ENCODE results near the gene HRH2.

HRH2 gene

DNA sequence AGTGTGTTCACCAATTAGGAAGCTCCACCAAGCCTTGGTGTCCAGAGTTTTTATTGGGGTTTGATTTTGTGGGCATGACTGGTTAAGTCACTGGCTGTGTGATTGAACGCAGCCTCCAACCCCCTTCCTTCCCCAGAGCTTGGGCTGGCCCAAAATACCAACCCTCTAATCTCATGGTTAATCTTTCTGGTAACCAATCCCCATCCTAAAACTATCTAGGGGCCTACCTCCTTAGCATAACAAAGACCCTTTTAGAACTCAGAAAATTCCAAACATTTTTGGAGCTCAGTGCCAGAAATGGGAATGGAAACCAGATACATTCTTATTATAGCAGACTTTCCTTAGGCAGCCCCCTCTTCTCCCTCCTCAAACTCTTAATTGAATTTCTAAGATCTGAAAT lies 35.9 kb upstream of the HRH2 start:
- Histone ChIP-seq H3K9me3 (ENCODE audit: control insufficient read depth, insufficient read depth, low read length) (no peaks in the 10 kb centered on the region), H3K27ac (ENCODE audit: low read length) (no peak overlapping the region), H3K4me3 (ENCODE audit: low read length) (no peak overlapping the region), H3K36me3 (ENCODE audit: control insufficient read depth, insufficient read depth, low read length) (no peaks in the 10 kb centered on the region), H3K4me1 (ENCODE audit: control insufficient read depth, insufficient read depth, low read length) (0 out of 2 replicates have a peak, but pooled peaks cover 2% of the 10 kb centered on the region), H3K27me3 (ENCODE audit: control insufficient read depth, insufficient read depth, low read length) (no peaks in the 10 kb centered on the region)
- no CpG with 5 or more reads among the region's 1 CpG for WGBS (ENCODE audit: insufficient coverage, insufficient read length)
- no peak for DNase-seq (ENCODE audit: low read depth, low spot score)

DNA sequence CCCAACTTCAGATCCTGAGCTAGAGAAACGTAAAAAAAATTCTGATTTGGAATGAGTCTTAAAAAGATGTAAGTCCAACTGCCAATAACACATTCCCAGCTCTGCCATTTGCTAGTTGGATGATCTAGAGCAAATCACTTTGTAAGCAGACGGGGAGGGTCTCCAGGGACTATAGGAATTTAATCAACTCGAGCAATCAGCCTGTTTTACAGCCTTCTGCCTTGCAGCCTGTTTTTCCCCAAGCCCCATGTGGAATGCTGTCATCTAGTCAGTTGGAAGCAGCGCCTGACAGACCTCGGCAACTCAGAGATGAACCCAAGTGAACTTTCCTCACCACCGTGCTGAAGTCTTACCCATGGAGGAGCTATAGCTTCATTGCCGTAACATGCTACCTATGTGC lies 34.8 kb upstream of the HRH2 start:
- DNase-seq (ENCODE audit: low read depth, low spot score), result no peak
- no peaks in the 10 kb centered on the region for H3K9me3 ChIP-seq (ENCODE audit: control insufficient read depth, insufficient read depth, low read length)
- H3K36me3 ChIP-seq (ENCODE audit: control insufficient read depth, insufficient read depth, low read length), result no peaks in the 10 kb centered on the region
- no CpG with 5 or more reads among the region's 7 CpGs for WGBS (ENCODE audit: insufficient coverage, insufficient read length)
- H3K4me3 ChIP-seq (ENCODE audit: low read length), result no peak overlapping the region
- no peak overlapping the region for H3K27ac ChIP-seq (ENCODE audit: low read length)
- 0 out of 2 replicates have a peak, but pooled peaks cover 2% of the 10 kb centered on the region for H3K4me1 ChIP-seq (ENCODE audit: control insufficient read depth, insufficient read depth, low read length)
- no peaks in the 10 kb centered on the region for H3K27me3 ChIP-seq (ENCODE audit: control insufficient read depth, insufficient read depth, low read length)

DNA sequence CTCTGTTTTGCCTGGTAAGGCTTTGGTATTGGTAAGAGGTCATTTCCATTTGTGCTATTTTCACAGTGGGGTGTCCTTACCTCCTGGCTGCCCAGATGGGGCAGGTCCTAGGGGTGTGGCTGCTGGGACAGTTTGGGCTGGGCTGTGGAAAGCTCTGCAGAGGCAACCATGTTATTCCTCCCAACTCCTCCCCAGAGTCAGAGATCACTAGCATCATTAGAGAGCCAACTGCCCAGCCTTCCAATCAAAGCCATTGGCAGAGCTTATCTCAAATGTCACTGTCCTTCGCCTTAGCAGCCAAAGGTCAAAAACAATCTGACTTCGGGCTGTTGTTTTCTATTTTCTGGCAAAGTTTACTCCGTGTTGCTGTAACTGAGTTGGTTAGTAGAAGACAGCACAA lies 33.6 kb upstream of the HRH2 start:
- DNase-seq (ENCODE audit: low read depth, low spot score), result no peak
- H3K27ac ChIP-seq (ENCODE audit: low read length), result no peak overlapping the region
- no peaks in the 10 kb centered on the region for H3K9me3 ChIP-seq (ENCODE audit: control insufficient read depth, insufficient read depth, low read length)
- H3K4me1 ChIP-seq (ENCODE audit: control insufficient read depth, insufficient read depth, low read length), result 0 out of 2 replicates have a peak, but pooled peaks cover 2% of the 10 kb centered on the region
- no CpG with 5 or more reads among the region's 3 CpGs for WGBS (ENCODE audit: insufficient coverage, insufficient read length)
- H3K4me3 ChIP-seq (ENCODE audit: low read length), result no peak overlapping the region
- H3K27me3 ChIP-seq (ENCODE audit: control insufficient read depth, insufficient read depth, low read length), result no peaks in the 10 kb centered on the region
- H3K36me3 ChIP-seq (ENCODE audit: control insufficient read depth, insufficient read depth, low read length), result no peaks in the 10 kb centered on the region

DNA sequence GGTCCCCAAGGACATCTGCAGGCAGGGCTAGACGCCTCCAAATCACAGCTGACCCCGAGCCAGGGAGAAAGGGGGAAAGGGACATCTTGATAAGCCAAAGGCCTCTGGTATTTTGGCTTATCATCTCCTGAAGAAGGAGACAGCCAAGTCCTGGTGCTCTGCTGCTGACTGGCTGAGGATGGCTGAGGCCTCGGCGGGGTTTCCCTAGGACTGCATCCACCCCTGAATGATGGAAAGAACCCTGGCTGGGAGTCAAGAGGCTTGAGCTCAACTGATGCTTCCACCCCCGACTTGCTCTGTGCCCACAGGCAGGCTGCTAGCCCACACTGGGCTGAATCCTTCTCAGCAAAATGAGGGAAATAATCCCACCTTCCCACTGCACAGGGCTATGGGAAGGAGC lies 30.9 kb upstream of the HRH2 start:
- no peak overlapping the region for H3K27ac ChIP-seq (ENCODE audit: low read length)
- DNase-seq (ENCODE audit: low read depth, low spot score), result no peak
- no CpG with 5 or more reads among the region's 5 CpGs for WGBS (ENCODE audit: insufficient coverage, insufficient read length)
- 0 out of 2 replicates have a peak, but pooled peaks cover 2% of the 10 kb centered on the region for H3K4me1 ChIP-seq (ENCODE audit: control insufficient read depth, insufficient read depth, low read length)
- no peaks in the 10 kb centered on the region for H3K9me3 ChIP-seq (ENCODE audit: control insufficient read depth, insufficient read depth, low read length)
- no peaks in the 10 kb centered on the region for H3K27me3 ChIP-seq (ENCODE audit: control insufficient read depth, insufficient read depth, low read length)
- no peak overlapping the region for H3K4me3 ChIP-seq (ENCODE audit: low read length)
- H3K36me3 ChIP-seq (ENCODE audit: control insufficient read depth, insufficient read depth, low read length), result no peaks in the 10 kb centered on the region

DNA sequence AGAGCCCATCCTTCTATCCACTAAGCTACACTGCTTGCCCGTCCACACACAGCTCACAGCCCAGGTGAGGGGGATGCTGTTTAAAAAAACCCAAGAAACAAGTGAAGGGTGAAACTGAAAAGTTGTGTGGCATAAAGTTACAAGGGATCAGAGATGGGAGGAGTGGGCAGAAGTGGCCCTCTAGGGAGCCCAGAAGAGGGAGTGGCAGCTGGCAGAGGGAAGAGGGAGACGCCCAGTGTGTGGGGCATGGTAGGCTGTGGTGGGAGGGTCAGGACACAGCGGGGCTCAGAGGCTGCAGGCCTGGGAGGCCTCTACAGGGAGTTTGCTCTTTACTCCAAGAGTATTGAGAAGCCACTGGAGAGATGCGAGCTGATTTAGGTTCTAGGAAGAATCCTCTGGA lies 30.1 kb upstream of the HRH2 start:
- no peaks in the 10 kb centered on the region for H3K9me3 ChIP-seq (ENCODE audit: control insufficient read depth, insufficient read depth, low read length)
- WGBS (ENCODE audit: insufficient coverage, insufficient read length), result no CpG with 5 or more reads among the region's 4 CpGs
- no peak overlapping the region for H3K4me3 ChIP-seq (ENCODE audit: low read length)
- H3K36me3 ChIP-seq (ENCODE audit: control insufficient read depth, insufficient read depth, low read length), result no peaks in the 10 kb centered on the region
- no peaks in the 10 kb centered on the region for H3K27me3 ChIP-seq (ENCODE audit: control insufficient read depth, insufficient read depth, low read length)
- no peak for DNase-seq (ENCODE audit: low read depth, low spot score)
- 0 out of 2 replicates have a peak, but pooled peaks cover 2% of the 10 kb centered on the region for H3K4me1 ChIP-seq (ENCODE audit: control insufficient read depth, insufficient read depth, low read length)
- H3K27ac ChIP-seq (ENCODE audit: low read length), result no peak overlapping the region

DNA sequence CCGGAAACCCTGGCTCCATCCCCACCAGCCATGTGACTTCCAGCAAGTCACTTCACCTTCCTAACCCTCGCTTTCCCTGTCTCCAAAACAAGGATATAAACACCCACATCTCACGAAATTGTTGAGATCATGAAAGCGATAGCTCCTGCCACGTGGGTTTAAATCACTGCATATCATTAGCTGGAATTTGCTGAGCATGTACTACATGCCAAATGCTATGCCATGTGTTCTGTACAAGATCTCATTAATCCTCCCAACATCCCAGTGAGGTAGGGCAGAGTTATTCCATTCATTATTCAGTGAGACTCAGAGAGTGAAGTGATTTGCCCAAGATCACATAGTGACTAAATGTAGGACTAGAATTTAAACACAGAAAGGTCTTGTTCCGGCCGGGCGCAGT lies 29.2 kb upstream of the HRH2 start:
- Histone ChIP-seq H3K27me3 (ENCODE audit: control insufficient read depth, insufficient read depth, low read length) (no peaks in the 10 kb centered on the region), H3K9me3 (ENCODE audit: control insufficient read depth, insufficient read depth, low read length) (no peaks in the 10 kb centered on the region), H3K27ac (ENCODE audit: low read length) (no peak overlapping the region), H3K36me3 (ENCODE audit: control insufficient read depth, insufficient read depth, low read length) (no peaks in the 10 kb centered on the region), H3K4me1 (ENCODE audit: control insufficient read depth, insufficient read depth, low read length) (0 out of 2 replicates have a peak, but pooled peaks cover 2% of the 10 kb centered on the region), H3K4me3 (ENCODE audit: low read length) (no peak overlapping the region)
- WGBS (ENCODE audit: insufficient coverage, insufficient read length), result no CpG with 5 or more reads among the region's 8 CpGs
- no peak for DNase-seq (ENCODE audit: low read depth, low spot score)

DNA sequence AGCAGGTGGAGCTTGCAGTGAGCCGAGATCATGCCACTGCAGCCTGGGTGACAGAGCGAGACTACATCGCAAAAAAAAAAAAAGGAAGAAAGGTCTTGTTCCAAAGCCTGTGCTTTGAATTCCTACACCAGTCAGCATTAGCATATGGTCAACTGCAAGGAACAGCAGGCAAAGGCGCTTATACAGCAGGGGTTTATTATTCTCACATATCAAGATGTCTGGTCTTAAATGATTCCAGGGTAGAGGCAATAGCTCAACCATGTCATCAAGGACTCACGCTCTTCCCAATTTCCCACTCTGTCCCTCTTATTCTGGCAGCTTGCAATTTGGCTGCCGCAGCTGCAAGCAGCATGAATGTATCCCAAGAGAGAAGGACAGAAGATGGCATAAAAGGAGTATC lies 28.6 kb upstream of the HRH2 start:
- Histone ChIP-seq H3K27ac (ENCODE audit: low read length) (no peak overlapping the region), H3K4me1 (ENCODE audit: control insufficient read depth, insufficient read depth, low read length) (0 out of 2 replicates have a peak, but pooled peaks cover 2% of the 10 kb centered on the region)
- no CpG with 5 or more reads among the region's 6 CpGs for WGBS (ENCODE audit: insufficient coverage, insufficient read length)

DNA sequence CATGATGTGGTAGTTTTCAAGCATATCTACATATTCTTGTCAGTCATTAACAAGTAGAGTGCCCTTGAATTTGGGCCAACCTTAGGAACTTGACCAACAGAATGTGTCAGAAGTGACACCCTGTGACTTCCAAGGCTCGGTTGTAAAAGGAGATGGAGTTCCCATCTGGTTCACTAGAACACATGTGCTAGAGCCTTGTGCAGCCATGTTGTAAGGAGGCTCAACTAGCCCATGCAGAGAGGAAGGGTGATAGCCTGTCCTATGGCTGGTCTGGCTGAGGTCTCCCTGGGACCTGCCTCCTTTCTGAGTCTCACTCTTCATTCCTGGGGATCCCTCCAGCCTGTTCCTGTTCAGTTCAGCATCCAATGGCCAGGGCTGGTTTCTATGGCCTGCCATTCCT lies 28.1 kb upstream of the HRH2 start:
- 0 out of 2 replicates have a peak, but pooled peaks cover 2% of the 10 kb centered on the region for H3K4me1 ChIP-seq (ENCODE audit: control insufficient read depth, insufficient read depth, low read length)

More for the DNA sequence above, 28.6 kb upstream of the HRH2 start:
- no peaks in the 10 kb centered on the region for H3K9me3 ChIP-seq (ENCODE audit: control insufficient read depth, insufficient read depth, low read length)
- H3K27me3 ChIP-seq (ENCODE audit: control insufficient read depth, insufficient read depth, low read length), result no peaks in the 10 kb centered on the region
- no peak for DNase-seq (ENCODE audit: low read depth, low spot score)
- H3K36me3 ChIP-seq (ENCODE audit: control insufficient read depth, insufficient read depth, low read length), result no peaks in the 10 kb centered on the region
- no peak overlapping the region for H3K4me3 ChIP-seq (ENCODE audit: low read length)

DNA sequence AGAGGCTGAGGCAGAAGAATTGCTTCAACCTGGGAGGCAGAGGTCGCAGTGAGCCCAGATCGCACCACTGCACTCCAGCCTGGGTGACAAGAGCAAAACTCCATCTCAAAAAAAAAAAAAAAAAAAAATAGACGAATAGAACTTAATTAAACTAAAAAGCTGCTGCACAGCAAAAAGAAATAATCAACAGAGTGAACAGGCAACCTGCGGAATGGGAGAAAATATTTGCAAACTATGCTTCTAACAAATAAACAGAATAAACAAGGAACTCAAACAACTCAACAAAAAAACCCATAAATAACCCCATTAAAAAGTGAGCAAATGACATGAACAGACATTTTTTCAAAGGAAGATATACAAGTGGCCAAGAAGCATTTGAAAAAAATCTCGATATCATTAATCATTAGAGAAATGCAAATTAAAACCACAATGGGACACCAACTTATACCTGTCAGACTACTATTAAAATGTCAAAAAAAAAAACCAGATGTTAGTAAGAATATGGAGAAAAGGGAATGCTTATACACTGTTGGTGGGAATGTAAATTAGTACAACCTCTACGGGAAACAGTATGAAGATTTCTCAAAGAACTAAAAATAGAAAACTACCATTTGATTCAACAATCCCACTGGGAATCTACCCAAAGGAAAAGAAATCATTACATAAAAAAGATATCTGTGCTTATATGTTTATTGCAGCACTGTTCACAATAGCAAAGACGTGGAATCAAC lies 21.9 kb upstream of the HRH2 start:
- WGBS (ENCODE audit: insufficient coverage, insufficient read length), result no CpG with 5 or more reads among the region's 7 CpGs
- DNase-seq (ENCODE audit: low read depth, low spot score), result no peak
- Histone ChIP-seq H3K9me3 (ENCODE audit: control insufficient read depth, insufficient read depth, low read length) (no peaks in the 10 kb centered on the region), H3K27me3 (ENCODE audit: control insufficient read depth, insufficient read depth, low read length) (no peaks in the 10 kb centered on the region), H3K27ac (ENCODE audit: low read length) (no peak overlapping the region), H3K4me1 (ENCODE audit: control insufficient read depth, insufficient read depth, low read length) (peaks cover 1% of the 10 kb centered on the region; the same call in 1 of the 2 replicates), H3K4me3 (ENCODE audit: low read length) (no peak overlapping the region), H3K36me3 (ENCODE audit: control insufficient read depth, insufficient read depth, low read length) (no peaks in the 10 kb centered on the region)

More for the DNA sequence above, 28.1 kb upstream of the HRH2 start:
- Histone ChIP-seq H3K36me3 (ENCODE audit: control insufficient read depth, insufficient read depth, low read length) (no peaks in the 10 kb centered on the region), H3K27me3 (ENCODE audit: control insufficient read depth, insufficient read depth, low read length) (no peaks in the 10 kb centered on the region), H3K4me3 (ENCODE audit: low read length) (no peak overlapping the region), H3K27ac (ENCODE audit: low read length) (no peak overlapping the region), H3K9me3 (ENCODE audit: control insufficient read depth, insufficient read depth, low read length) (no peaks in the 10 kb centered on the region)
- no peak for DNase-seq (ENCODE audit: low read depth, low spot score)
- WGBS (ENCODE audit: insufficient coverage, insufficient read length), result no CpG with 5 or more reads among the region's 1 CpG

DNA sequence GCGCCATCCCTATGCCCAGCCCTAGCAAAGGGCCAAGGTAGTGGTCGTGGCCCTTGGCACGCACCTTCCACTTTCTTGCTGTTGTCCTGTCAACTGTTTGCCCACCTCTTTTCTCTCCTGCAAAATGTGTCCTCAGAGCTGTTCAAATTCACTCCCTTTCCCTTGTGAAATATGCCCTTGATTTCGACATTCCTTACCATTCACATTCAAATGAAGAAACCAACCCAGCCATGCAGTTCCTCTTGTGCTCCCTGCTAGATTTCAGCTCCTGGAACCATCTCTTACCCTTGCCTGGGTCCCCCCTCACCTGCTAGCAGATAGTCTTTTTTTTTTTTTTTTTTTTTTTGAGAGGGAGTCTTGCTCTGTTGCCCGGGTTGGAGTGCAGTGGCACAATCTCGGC lies 19.6 kb upstream of the HRH2 start:
- no peaks in the 10 kb centered on the region for H3K36me3 ChIP-seq (ENCODE audit: control insufficient read depth, insufficient read depth, low read length)
- no peak for DNase-seq (ENCODE audit: low read depth, low spot score)
- H3K4me3 ChIP-seq (ENCODE audit: low read length), result no peak overlapping the region
- H3K4me1 ChIP-seq (ENCODE audit: control insufficient read depth, insufficient read depth, low read length), result peaks cover 1% of the 10 kb centered on the region; the same call in 1 of the 2 replicates
- no peaks in the 10 kb centered on the region for H3K27me3 ChIP-seq (ENCODE audit: control insufficient read depth, insufficient read depth, low read length)
- no peaks in the 10 kb centered on the region for H3K9me3 ChIP-seq (ENCODE audit: control insufficient read depth, insufficient read depth, low read length)
- no peak overlapping the region for H3K27ac ChIP-seq (ENCODE audit: low read length)
- WGBS (ENCODE audit: insufficient coverage, insufficient read length), result no CpG with 5 or more reads among the region's 6 CpGs

Data from iPS DF 6.9 (cell line).